Testis (tissue), 2 donors: ENCODE data around the gene TOM1L2.

Experiments
- POLR2A ChIP-seq: fragments of 450-650 bp; IDR thresholded peaks from one replicate; pipeline ENCODE4 v1.6.1; 2017; ENCODE audit warnings: antibody characterized with exemption, mild to moderate bottlenecking, moderate library complexity
- TF ChIP-seq, protein P1 (sequence below), 3 experiments: fragments of 450-650 bp in 2 of 3; fragments of 200-600 bp in 1 of 3; sonication (generic) in 1 of 3; IDR thresholded peaks; one replicate each; pipeline ENCODE4 v1.5.1; 2016 to 2019; ENCODE audit warnings: antibody characterized with exemption in 3 of 3, mild to moderate bottlenecking in 2 of 3, moderate library complexity in 1 of 3

GRCh38 chr17:17846645-17847044, 125.6 kb downstream of the TOM1L2 start:
- TF ChIP-seq, protein P1, sequence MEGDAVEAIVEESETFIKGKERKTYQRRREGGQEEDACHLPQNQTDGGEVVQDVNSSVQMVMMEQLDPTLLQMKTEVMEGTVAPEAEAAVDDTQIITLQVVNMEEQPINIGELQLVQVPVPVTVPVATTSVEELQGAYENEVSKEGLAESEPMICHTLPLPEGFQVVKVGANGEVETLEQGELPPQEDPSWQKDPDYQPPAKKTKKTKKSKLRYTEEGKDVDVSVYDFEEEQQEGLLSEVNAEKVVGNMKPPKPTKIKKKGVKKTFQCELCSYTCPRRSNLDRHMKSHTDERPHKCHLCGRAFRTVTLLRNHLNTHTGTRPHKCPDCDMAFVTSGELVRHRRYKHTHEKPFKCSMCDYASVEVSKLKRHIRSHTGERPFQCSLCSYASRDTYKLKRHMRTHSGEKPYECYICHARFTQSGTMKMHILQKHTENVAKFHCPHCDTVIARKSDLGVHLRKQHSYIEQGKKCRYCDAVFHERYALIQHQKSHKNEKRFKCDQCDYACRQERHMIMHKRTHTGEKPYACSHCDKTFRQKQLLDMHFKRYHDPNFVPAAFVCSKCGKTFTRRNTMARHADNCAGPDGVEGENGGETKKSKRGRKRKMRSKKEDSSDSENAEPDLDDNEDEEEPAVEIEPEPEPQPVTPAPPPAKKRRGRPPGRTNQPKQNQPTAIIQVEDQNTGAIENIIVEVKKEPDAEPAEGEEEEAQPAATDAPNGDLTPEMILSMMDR (IDR thresholded peaks at IDR 0.05), result no peak
- no peak for TF ChIP-seq POLR2A
